HepG2 (cell line): Measurements from ENCODE around the gene PLEKHA6. TPM values are rescaled to one million over a fixed set of nuclear protein-coding genes. Genes with fewer than 3 reads are reported as not detected.

Experiments used
- BCL6 ChIP-seq: IDR thresholded peaks from 2 replicates; pipeline ENCODE4 v1.6.1; 2016; ENCODE audit warnings: missing genetic modification reagents, missing compliant biosample characterization
- KAT7 ChIP-seq: IDR thresholded peaks from 2 replicates; pipeline ENCODE4 v1.6.1; 2018; ENCODE audit warnings: borderline replicate concordance, missing compliant biosample characterization
- MED1 ChIP-seq: sonication (generic); formaldehyde crosslinking; IDR thresholded peaks from 2 replicates; pipeline ENCODE4 v1.4.0; 2020; ENCODE audit warnings: missing genetic modification reagents
- NR1H2 ChIP-seq: sonication (generic); formaldehyde crosslinking; IDR thresholded peaks from 2 replicates; pipeline ENCODE4 v1.8.1; 2022; ENCODE audit warnings: low read depth, missing genetic modification reagents, borderline replicate concordance
- PHB2 ChIP-seq: fragments of 450-650 bp; IDR thresholded peaks from 2 replicates; pipeline ENCODE4 v1.6.1; 2018; ENCODE audit not compliant: partially characterized antibody
- PHF21A ChIP-seq: sonication (generic); formaldehyde crosslinking; IDR thresholded peaks from 2 replicates; pipeline ENCODE4 v1.5.0; 2020; ENCODE audit warnings: mild to moderate bottlenecking, missing genetic modification reagents
- POLR2G ChIP-seq: fragments of 200-400 bp; formaldehyde crosslinking; IDR thresholded peaks from 2 replicates; pipeline ENCODE4 v1.6.1; 2018; ENCODE audit warnings: mild to moderate bottlenecking, low read depth, low read length, moderate library complexity
- SP4 ChIP-seq: sonication (generic); formaldehyde crosslinking; IDR thresholded peaks from 2 replicates; pipeline ENCODE4 v1.8.1; 2023; ENCODE audit warnings: mild to moderate bottlenecking, missing genetic modification reagents
- SSRP1 ChIP-seq: IDR thresholded peaks from 2 replicates; pipeline ENCODE4 v1.6.1; 2016; ENCODE audit warnings: control low read depth
- ZC3H13 ChIP-seq: sonication (generic); formaldehyde crosslinking; IDR thresholded peaks from 2 replicates; pipeline ENCODE4 v1.8.1; 2023; ENCODE audit warnings: mild to moderate bottlenecking, missing genetic modification reagents, moderate library complexity
- ZNF264 ChIP-seq: sonication (generic); formaldehyde crosslinking; IDR thresholded peaks from 2 replicates; pipeline ENCODE4 v1.4.0; 2020; ENCODE audit warnings: missing genetic modification reagents
- ZNF496 ChIP-seq: sonication (generic); formaldehyde crosslinking; IDR thresholded peaks from 2 replicates; pipeline ENCODE4 v1.8.1; 2023; ENCODE audit warnings: mild to moderate bottlenecking, moderate library complexity, missing genetic modification reagents; ENCODE audit not compliant: insufficient replicate concordance
- ZNF589 ChIP-seq: sonication (generic); formaldehyde crosslinking; conservative IDR thresholded peaks from 2 replicates; pipeline ENCODE4 v1.8.0; 2022; ENCODE audit warnings: mild to moderate bottlenecking, moderate library complexity, missing genetic modification reagents
- ZNF7 ChIP-seq: IDR thresholded peaks from 2 replicates; pipeline ENCODE4 v1.6.1; 2016; ENCODE audit warnings: missing biosample characterization, missing genetic modification reagents
- ZNF775 ChIP-seq: sonication (generic); formaldehyde crosslinking; IDR thresholded peaks from 2 replicates; pipeline ENCODE4 v1.4.0; 2020; ENCODE audit warnings: missing genetic modification reagents, mild to moderate bottlenecking, moderate library complexity, borderline replicate concordance
- polyA plus RNA-seq, 8 experiments: library from polyadenylated mRNA; depleted of rRNA in 3 of 8; stranded (reverse) in 7 of 8; unstranded in 1 of 8; fragments of >200 nt; fragmentation: Illumina TruSeq in 4 of 8; extraction: Trizol in 4 of 8; gene quantifications; 2 replicates each; pipeline versions ENCODE4 v1.2.1 to v1.2.3, GENCODE V29; 2011 to 2016; ENCODE audit warnings: low read depth in 4 of 8, missing spikeins in 1 of 8, mixed read lengths in 1 of 8; ENCODE audit not compliant: insufficient read depth in 1 of 8
- total RNA-seq, 5 experiments: library from RNA; depleted of rRNA; stranded (reverse); fragments of >200 nt; fragmentation: Illumina TruSeq; extraction: Trizol; gene quantifications; 2 replicates each; pipeline ENCODE4 v1.2.3, GENCODE V29; 2016; ENCODE audit warnings: low read depth in 1 of 5
- TF ChIP-seq, protein P1 (sequence below): sonication (generic); formaldehyde crosslinking; IDR thresholded peaks from 2 replicates; pipeline ENCODE4 v1.5.0; 2020; ENCODE audit warnings: missing genetic modification reagents, mild to moderate bottlenecking, borderline replicate concordance
- TF ChIP-seq, protein P2 (sequence below): sonication (generic); formaldehyde crosslinking; IDR thresholded peaks from 2 replicates; pipeline ENCODE4 v1.4.0; 2020; ENCODE audit warnings: missing genetic modification reagents
- TF ChIP-seq, protein P3 (sequence below): sonication (generic); formaldehyde crosslinking; IDR thresholded peaks from 2 replicates; pipeline ENCODE4 v1.4.0; 2020; ENCODE audit warnings: missing genetic modification reagents
- TF ChIP-seq, protein P4 (sequence below), 2 experiments: fragments of 450-650 bp in 1 of 2; sonication (generic) in 1 of 2; formaldehyde crosslinking; IDR thresholded peaks; 2 replicates each; pipeline versions ENCODE4 v1.5.0 to v1.8.0; 2020 to 2022; ENCODE audit warnings: mild to moderate bottlenecking in 1 of 2, missing genetic modification reagents in 1 of 2
- TF ChIP-seq, protein P5 (sequence below): sonication (generic); formaldehyde crosslinking; IDR thresholded peaks from 2 replicates; pipeline ENCODE4 v1.8.0; 2022; ENCODE audit warnings: missing genetic modification reagents, mild to moderate bottlenecking, inconsistent platforms, borderline replicate concordance

The PLEKHA6 gene
- total and polyA plus RNA-seq, 2 of the 13 experiments (the other 11 are each of a cell fraction or from before 2014, with no cell fraction given): 5.3 to 11.4 TPM

DNA sequence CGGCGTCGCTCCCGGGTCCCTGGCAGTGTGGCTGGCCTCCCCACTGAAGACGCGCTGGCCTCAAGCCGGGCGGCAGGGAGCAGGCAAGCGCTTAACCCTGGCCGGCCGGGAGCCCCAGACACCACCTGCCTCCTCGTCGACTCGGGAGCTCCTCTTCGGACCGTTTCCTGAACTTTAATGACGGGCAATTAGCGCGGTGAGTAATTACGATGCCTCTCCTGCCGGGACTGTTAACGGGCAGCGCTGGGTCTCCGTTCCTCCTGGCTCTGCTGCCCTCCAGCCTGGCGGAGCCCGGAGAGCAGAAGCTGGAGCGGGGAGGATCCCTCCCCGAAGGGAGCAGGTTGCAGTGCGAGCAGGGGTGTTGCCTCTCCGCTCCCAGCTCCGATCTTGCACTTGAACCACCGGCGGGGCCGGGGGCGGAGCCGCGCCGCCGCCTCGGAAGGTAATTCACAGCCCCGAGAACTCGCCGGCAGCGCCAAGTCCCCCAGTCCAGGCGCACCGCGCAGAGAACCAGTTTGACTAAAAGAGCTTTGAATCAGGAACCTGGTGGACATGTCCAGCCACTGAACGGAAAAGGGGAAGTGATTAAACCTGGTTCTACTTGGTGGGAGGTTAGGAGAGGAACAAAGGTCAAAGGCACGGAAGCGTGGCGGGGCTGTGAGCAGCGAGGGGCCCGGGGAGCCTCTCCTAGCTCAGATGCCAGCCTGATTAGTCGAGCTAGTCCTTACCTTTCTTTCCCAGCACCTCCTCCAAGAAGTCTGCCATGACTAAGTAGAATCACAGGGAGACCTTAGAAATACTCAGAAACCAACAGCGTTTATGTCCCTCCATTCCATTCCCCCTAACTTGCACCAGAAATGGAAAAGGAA lies 18.3 kb upstream of the PLEKHA6 start (continued):
- no peak for TF ChIP-seq ZNF264 (CRISPR knock-in tag)
- TF ChIP-seq, protein P1, sequence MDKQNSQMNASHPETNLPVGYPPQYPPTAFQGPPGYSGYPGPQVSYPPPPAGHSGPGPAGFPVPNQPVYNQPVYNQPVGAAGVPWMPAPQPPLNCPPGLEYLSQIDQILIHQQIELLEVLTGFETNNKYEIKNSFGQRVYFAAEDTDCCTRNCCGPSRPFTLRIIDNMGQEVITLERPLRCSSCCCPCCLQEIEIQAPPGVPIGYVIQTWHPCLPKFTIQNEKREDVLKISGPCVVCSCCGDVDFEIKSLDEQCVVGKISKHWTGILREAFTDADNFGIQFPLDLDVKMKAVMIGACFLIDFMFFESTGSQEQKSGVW (CRISPR knock-in tag): no peak
- TF ChIP-seq, protein P2, sequence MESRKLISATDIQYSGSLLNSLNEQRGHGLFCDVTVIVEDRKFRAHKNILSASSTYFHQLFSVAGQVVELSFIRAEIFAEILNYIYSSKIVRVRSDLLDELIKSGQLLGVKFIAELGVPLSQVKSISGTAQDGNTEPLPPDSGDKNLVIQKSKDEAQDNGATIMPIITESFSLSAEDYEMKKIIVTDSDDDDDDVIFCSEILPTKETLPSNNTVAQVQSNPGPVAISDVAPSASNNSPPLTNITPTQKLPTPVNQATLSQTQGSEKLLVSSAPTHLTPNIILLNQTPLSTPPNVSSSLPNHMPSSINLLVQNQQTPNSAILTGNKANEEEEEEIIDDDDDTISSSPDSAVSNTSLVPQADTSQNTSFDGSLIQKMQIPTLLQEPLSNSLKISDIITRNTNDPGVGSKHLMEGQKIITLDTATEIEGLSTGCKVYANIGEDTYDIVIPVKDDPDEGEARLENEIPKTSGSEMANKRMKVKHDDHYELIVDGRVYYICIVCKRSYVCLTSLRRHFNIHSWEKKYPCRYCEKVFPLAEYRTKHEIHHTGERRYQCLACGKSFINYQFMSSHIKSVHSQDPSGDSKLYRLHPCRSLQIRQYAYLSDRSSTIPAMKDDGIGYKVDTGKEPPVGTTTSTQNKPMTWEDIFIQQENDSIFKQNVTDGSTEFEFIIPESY (CRISPR knock-in tag): no peak
- no peak for TF ChIP-seq ZNF7 (CRISPR knock-in tag)
- TF ChIP-seq, protein P3, sequence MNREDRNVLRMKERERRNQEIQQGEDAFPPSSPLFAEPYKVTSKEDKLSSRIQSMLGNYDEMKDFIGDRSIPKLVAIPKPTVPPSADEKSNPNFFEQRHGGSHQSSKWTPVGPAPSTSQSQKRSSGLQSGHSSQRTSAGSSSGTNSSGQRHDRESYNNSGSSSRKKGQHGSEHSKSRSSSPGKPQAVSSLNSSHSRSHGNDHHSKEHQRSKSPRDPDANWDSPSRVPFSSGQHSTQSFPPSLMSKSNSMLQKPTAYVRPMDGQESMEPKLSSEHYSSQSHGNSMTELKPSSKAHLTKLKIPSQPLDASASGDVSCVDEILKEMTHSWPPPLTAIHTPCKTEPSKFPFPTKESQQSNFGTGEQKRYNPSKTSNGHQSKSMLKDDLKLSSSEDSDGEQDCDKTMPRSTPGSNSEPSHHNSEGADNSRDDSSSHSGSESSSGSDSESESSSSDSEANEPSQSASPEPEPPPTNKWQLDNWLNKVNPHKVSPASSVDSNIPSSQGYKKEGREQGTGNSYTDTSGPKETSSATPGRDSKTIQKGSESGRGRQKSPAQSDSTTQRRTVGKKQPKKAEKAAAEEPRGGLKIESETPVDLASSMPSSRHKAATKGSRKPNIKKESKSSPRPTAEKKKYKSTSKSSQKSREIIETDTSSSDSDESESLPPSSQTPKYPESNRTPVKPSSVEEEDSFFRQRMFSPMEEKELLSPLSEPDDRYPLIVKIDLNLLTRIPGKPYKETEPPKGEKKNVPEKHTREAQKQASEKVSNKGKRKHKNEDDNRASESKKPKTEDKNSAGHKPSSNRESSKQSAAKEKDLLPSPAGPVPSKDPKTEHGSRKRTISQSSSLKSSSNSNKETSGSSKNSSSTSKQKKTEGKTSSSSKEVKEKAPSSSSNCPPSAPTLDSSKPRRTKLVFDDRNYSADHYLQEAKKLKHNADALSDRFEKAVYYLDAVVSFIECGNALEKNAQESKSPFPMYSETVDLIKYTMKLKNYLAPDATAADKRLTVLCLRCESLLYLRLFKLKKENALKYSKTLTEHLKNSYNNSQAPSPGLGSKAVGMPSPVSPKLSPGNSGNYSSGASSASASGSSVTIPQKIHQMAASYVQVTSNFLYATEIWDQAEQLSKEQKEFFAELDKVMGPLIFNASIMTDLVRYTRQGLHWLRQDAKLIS (CRISPR knock-in tag): no peak
- no peak for TF ChIP-seq SSRP1 (CRISPR knock-in tag)
- no peak for TF ChIP-seq ZNF589
- TF ChIP-seq SP4 (CRISPR knock-in tag): peak; percentile 18; the same call in 1 of the 2 replicates
- TF ChIP-seq, protein P4, sequence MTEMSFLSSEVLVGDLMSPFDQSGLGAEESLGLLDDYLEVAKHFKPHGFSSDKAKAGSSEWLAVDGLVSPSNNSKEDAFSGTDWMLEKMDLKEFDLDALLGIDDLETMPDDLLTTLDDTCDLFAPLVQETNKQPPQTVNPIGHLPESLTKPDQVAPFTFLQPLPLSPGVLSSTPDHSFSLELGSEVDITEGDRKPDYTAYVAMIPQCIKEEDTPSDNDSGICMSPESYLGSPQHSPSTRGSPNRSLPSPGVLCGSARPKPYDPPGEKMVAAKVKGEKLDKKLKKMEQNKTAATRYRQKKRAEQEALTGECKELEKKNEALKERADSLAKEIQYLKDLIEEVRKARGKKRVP (CRISPR knock-in tag; IDR thresholded peaks at IDR 0.05): 0 out of 4 replicates have a peak, but pooled peaks of 1 of the 2 experiments have one; percentile 16
- peak; percentile 25; the same call in 1 of the 2 replicates for TF ChIP-seq ZC3H13
- no peak; the same call in 1 of the 2 replicates for TF ChIP-seq MED1 (CRISPR knock-in tag)
- peak; percentile 65 for TF ChIP-seq BCL6 (CRISPR knock-in tag)
- no peak; the same call in 1 of the 2 replicates for TF ChIP-seq PHF21A (CRISPR knock-in tag)
- TF ChIP-seq NR1H2 (CRISPR knock-in tag): no peak
- peak; percentile 81 for TF ChIP-seq POLR2G
- no peak for TF ChIP-seq PHB2
- TF ChIP-seq KAT7 (CRISPR knock-in tag): peak; percentile 69; the same call in 1 of the 2 replicates
- 0 out of 2 replicates have a peak, but pooled peaks have one; percentile 36 for TF ChIP-seq ZNF775 (CRISPR knock-in tag)
- no peak for TF ChIP-seq ZNF496 (CRISPR knock-in tag)
- TF ChIP-seq, protein P5, sequence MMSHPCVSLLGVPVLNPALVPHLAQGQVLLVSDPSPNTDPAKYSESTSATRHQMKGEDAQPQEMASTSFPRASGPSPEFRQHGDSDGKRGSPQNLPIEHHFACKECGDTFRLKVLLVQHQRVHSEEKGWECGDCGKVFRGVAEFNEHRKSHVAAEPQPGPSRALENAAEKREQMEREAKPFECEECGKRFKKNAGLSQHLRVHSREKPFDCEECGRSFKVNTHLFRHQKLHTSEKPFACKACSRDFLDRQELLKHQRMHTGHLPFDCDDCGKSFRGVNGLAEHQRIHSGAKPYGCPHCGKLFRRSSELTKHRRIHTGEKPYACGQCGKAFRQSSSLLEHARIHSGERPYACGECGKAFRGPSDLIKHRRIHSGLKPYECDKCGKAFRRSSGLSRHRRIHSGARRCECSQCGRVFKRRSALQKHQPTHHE (CRISPR knock-in tag): no peak
